Chondrocyte (in vitro differentiated cells): ENCODE data around the gene FHIT. TPM values are rescaled to one million over a fixed set of nuclear protein-coding genes. Genes with fewer than 3 reads are reported as not detected.

Source experiments
- DNase-seq: peaks from one replicate; pipeline ENCODE4 v3.0.0; 2021; ENCODE audit warnings: mixed read lengths, low spot score
- H3K27ac Mint-ChIP-seq: one replicate; pipeline ENCODE4 v1.8.0; 2021; ENCODE audit warnings: mild to moderate bottlenecking, moderate library complexity, mixed read lengths; ENCODE audit not compliant: unreplicated experiment
- H3K27me3 Mint-ChIP-seq: 2 replicates; pipeline ENCODE4 v1.8.0; 2021; ENCODE audit warnings: low read depth, mixed read lengths
- H3K36me3 Mint-ChIP-seq: 2 replicates; pipeline ENCODE4 v1.8.0; 2021; ENCODE audit warnings: low read depth, mixed read lengths
- H3K4me1 Mint-ChIP-seq: 2 replicates; pipeline ENCODE4 v1.8.0; 2021; ENCODE audit warnings: low read depth, mild to moderate bottlenecking, mixed read lengths
- H3K4me3 Mint-ChIP-seq: one replicate; pipeline ENCODE4 v1.8.0; 2021; ENCODE audit warnings: mild to moderate bottlenecking, moderate library complexity, mixed read lengths; ENCODE audit not compliant: unreplicated experiment
- H3K9me3 Mint-ChIP-seq: 2 replicates; pipeline ENCODE4 v1.8.0; 2021; ENCODE audit warnings: low read depth, mixed read lengths
- CTCF ChIP-seq: fragments of 200-600 bp; sonication (generic); IDR thresholded peaks from 2 replicates; pipeline ENCODE4 v1.5.0; 2021; ENCODE audit warnings: antibody characterized with exemption, mild to moderate bottlenecking, moderate library complexity
- total RNA-seq: library from RNA; stranded (reverse); gene quantifications from 3 replicates; pipeline ENCODE4 v1.2.1, GENCODE V29; 2021

FHIT gene
- total RNA-seq, 1 donor from 2014 or later = 3.8 TPM

- Mint-ChIP-seq H3K9me3 (no peaks in the 10 kb centered on the region), H3K27ac (no peak overlapping the region), H3K4me3 (no peak overlapping the region), H3K36me3 (no peaks in the 10 kb centered on the region), H3K4me1 (peaks cover 16% of the 10 kb centered on the region), H3K27me3 (no peaks in the 10 kb centered on the region)
- no peak for DNase-seq
- TF ChIP-seq CTCF = no peak
Observed at GRCh38 chr3:60225848-60226247, 1025.4 kb downstream of the FHIT start.

GRCh38 chr3:60220768-60221167, 1030.5 kb downstream of the FHIT start:
- Mint-ChIP-seq H3K36me3 (no peaks in the 10 kb centered on the region), H3K27ac (no peak overlapping the region), H3K27me3 (no peaks in the 10 kb centered on the region), H3K9me3 (no peaks in the 10 kb centered on the region), H3K4me1 (no peaks in the 10 kb centered on the region), H3K4me3 (no peak overlapping the region)
- TF ChIP-seq CTCF = no peak
- no peak for DNase-seq

GRCh38 chr3:60219501-60219900, 1031.8 kb downstream of the FHIT start:
- H3K9me3 Mint-ChIP-seq = no peaks in the 10 kb centered on the region
- no peaks in the 10 kb centered on the region for H3K27me3 Mint-ChIP-seq
- H3K4me1 Mint-ChIP-seq = no peaks in the 10 kb centered on the region
- no peak for TF ChIP-seq CTCF
- no peak overlapping the region for H3K27ac Mint-ChIP-seq
- DNase-seq = no peak
- no peak overlapping the region for H3K4me3 Mint-ChIP-seq
- H3K36me3 Mint-ChIP-seq = no peaks in the 10 kb centered on the region

- Mint-ChIP-seq H3K4me1 (no peaks in the 10 kb centered on the region), H3K4me3 (no peak overlapping the region), H3K27me3 (no peaks in the 10 kb centered on the region), H3K27ac (no peak overlapping the region), H3K36me3 (no peaks in the 10 kb centered on the region), H3K9me3 (no peaks in the 10 kb centered on the region)
- TF ChIP-seq CTCF = no peak
- no peak for DNase-seq
Observed at GRCh38 chr3:60217156-60217911, 1033.9 kb downstream of the FHIT start.

- H3K9me3 Mint-ChIP-seq = no peaks in the 10 kb centered on the region
- H3K36me3 Mint-ChIP-seq = no peaks in the 10 kb centered on the region
- no peaks in the 10 kb centered on the region for H3K4me1 Mint-ChIP-seq
- no peaks in the 10 kb centered on the region for H3K27me3 Mint-ChIP-seq
- TF ChIP-seq CTCF = no peak
- DNase-seq = no peak
- H3K27ac Mint-ChIP-seq = no peak overlapping the region
- no peak overlapping the region for H3K4me3 Mint-ChIP-seq
Observed at GRCh38 chr3:60216462-60217075, 1034.7 kb downstream of the FHIT start.
